SK-N-MC (cell line): ENCODE results near the gene DNAJC10.

Experiments
- EZH2 ChIP-seq: fragments of 200-600 bp; sonication (generic); IDR thresholded peaks from one replicate; pipeline ENCODE4 v1.6.1; 2017; ENCODE audit warnings: antibody characterized with exemption
- FOXP2 ChIP-seq: optimal IDR thresholded peaks from 2 replicates; pipeline ENCODE3; 2011; ENCODE audit warnings: mild to moderate bottlenecking, moderate library complexity; ENCODE audit not compliant: insufficient read depth; ENCODE audit errors: extremely low read length, control extremely low read depth
- POLR2AphosphoS5 ChIP-seq: IDR thresholded peaks from 2 replicates; pipeline ENCODE4 v1.6.1; 2012; ENCODE audit warnings: mild to moderate bottlenecking, low read depth, low read length, borderline replicate concordance

DNA sequence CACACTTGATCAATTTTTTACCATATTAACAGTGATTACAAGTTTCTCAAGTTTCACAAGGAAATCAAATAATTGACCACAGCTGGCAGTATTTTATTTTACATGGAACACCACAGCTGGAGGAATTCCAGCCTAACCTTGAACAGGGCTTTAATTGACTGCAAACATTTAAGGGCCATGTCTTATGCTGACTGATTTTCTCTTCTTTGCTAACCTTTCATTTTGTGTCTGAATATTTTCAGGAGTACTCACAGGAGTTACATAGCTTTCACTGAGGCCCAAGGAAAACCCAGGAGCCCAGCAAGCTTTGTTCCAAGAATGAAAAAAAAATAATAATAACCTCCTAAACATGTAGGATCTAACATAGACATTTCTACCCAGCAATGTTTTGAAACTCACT lies 100.8 kb downstream of the DNAJC10 start:
- TF ChIP-seq POLR2AphosphoS5, result no peak
- TF ChIP-seq EZH2, result no peak
- TF ChIP-seq FOXP2, result no peak
